Central memory CD4-positive, alpha-beta T cell (primary cell): ENCODE data around the gene SELP.

Experiments used
- DNase-seq: peaks from one replicate; pipeline ENCODE4 v3.0.0; 2022

The SELP gene

GRCh38 chr1:169618367-169618766 is 11.6 kb downstream of the SELP start:
- no peak for DNase-seq

DNA sequence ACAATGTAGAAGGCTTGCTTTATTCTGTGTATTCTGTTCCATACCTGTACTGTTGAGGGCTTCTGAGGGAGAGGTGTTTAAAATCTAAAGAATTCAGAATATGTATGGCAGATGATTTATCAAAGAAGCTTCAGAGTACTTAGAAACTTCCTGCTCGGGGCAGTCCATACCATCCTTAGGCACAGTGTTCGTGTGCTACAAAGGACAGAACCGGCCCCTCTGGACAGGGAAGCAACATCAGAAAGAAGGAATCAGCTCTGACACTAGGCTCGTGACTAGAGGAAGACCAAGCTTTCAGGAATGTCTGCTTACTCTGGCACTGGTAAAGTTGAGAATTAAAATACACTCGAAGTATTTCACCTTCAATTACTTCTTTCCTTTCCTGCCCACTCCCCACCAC is 14.1 kb downstream of the SELP start:
- no peak for DNase-seq

GRCh38 chr1:169610858-169611257 is 19.1 kb downstream of the SELP start:
- no peak for DNase-seq

GRCh38 chr1:169610108-169610507 is 19.8 kb downstream of the SELP start:
- DNase-seq = no peak

- no peak for DNase-seq
Observed at GRCh38 chr1:169608226-169608625, 21.7 kb downstream of the SELP start.

DNA sequence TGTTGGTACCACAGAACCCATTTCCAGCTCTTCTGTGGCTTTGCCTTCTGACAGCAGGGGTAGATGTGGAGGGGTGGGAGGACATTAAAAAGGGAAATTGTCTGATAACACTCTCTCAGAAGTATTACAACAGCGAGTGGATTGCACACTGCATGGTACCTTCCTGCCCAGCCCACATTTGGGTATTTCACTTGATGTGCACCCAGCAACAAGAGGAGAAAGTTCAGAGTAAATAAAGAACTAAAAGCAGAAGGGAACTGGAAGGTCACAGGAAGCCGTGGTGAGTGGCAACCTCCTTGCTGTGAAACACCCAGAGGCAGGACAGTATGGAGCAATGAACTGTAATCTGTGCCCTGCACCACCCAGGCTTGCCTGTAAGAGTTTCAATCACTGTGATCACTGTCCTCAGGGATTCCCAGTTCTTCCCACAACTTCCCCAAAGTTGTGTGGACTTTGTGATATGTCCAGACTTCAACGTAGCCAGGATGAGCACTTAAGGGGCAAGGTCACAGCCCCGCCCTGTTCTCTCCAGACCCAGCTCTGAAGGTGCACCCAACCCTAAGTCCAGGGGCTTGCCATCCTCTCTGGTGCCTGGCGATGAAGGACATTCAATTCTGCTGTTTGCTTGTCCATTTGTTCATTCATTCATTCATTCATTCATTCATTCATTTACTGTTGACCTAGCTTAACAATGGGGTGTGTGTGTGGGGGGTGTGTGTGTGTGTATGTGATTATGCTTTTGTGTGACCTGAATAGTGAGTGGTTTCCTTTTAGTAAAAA is 25.0 kb downstream of the SELP start:
- peak; percentile 80 for DNase-seq

- no peak for DNase-seq
Observed at GRCh38 chr1:169601096-169601881, 28.6 kb downstream of the SELP start.

- no peak for DNase-seq
Observed at GRCh38 chr1:169595764-169596711, 33.9 kb downstream of the SELP start.

GRCh38 chr1:169594391-169594790 is 35.5 kb downstream of the SELP start:
- DNase-seq = no peak

DNA sequence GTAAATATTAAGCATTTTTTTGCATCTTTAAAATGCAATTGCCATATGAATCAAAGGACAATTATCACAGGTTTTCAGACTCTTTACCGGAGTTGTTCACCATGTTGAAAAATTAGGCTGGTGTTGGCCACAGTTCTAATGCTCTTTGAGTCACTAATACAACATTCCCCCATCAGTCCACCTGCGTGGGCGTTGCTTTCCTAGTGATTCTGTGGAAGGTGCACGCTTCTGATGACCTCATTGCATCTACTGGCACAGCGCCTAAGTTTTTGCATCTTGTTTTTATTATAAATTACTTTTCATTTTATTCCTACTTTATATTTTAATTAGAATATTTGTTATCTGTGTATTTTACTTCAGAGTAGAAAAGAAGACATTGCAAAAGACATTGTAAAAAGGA is 39.0 kb downstream of the SELP start:
- no peak for DNase-seq

GRCh38 chr1:169588785-169589485 is 41.0 kb downstream of the SELP start:
- DNase-seq = no peak

GRCh38 chr1:169588112-169588511 is 41.8 kb downstream of the SELP start:
- no peak for DNase-seq

DNA sequence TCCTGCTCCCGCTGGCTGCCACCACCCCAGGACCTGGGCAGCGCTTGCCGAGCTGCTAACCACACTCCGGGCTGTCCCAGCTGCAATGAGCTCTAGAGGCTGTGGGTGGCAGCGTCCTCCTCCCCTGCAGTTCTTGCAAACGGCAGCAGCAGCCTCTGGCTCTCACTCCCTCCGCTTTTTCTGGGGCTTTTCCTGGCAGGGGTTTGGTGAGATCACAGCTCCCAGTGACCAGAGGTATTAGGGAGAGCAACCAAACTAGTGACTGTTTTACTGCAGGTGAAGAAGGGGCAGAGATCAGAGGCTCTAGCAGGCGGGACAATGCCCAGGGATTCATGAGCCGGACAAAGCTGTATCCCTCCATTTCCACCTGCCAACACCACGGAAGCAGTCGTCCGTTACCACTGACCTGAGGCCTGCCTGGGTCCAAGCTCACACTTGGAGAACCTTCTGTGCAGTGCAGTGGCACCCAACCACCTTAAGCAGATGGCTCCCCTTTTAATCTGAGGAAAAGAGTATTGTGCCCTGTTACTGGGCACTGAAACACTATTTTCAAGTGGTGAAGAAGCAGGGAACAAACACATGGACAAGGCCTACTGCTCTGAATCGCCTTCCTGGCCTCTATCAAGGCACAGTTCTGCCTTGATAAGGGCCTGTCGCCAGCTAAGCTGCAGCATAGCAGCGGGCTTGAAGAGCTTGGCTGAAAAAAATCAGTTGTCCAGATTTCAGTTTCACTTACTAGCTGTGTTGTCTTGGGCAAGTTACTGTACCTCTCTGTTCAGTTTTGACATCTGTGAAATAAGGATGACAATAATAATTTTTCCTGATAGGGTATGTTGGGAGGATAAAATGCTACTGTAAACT is 43.3 kb downstream of the SELP start, which contains the start of gene F5:
Gene F5 (minus strand): TSS at position 87 of the 861 bp plus-strand sequence. CDS start 95 bp downstream, outside the sequence.
- DNase-seq = peak; percentile 72

- DNase-seq = no peak
Observed at GRCh38 chr1:169586067-169586394, 43.9 kb downstream of the SELP start.

DNA sequence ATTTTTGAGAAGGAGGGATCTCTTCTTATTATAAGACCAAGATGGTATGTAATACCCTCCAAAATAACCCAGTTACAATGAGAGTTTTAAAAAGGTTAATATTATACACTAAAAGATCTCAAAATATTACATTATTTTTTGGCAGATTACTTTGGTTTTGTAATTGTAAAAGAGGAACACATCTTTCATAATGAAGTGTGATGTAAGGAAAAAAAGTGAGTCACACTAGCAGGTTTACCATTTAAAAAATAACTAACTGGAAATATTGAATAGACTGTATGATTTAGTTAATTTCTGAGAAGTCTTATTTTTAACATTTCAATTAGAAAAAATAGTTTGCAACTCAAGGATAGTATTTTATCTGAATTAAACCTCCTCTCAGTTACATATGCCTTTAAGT is 44.7 kb downstream of the SELP start:
- DNase-seq = no peak

DNA sequence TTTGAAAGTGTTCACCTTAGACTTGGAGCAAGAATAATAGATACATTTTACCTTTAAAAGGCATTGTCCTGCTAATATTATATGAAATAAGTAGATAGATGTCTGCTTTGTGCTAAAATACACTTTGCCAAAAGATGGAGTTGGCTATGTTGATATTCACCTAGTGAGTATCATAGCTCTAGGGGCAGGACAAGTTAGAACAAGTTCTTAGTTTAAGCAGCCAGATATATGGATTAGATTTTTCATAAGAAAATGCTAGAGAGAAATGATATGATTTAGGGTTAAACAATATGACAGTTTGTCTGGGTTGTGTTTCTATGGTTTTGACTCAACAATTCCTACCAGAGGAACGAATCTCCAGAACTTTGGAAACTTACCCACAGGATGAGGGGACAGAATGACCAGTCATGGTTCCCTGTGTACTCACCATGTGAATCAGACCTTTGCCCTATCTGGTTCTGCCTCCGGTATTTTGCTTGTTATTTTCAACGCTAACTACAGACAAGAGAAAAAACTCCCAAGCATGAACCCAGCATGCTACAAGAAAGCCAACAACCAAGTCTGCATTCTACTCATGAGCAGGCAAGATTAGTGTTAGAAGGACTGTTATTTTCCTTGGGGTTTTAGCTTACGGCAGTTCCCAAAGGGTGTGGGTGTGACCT is 45.3 kb downstream of the SELP start:
- DNase-seq = no peak

DNA sequence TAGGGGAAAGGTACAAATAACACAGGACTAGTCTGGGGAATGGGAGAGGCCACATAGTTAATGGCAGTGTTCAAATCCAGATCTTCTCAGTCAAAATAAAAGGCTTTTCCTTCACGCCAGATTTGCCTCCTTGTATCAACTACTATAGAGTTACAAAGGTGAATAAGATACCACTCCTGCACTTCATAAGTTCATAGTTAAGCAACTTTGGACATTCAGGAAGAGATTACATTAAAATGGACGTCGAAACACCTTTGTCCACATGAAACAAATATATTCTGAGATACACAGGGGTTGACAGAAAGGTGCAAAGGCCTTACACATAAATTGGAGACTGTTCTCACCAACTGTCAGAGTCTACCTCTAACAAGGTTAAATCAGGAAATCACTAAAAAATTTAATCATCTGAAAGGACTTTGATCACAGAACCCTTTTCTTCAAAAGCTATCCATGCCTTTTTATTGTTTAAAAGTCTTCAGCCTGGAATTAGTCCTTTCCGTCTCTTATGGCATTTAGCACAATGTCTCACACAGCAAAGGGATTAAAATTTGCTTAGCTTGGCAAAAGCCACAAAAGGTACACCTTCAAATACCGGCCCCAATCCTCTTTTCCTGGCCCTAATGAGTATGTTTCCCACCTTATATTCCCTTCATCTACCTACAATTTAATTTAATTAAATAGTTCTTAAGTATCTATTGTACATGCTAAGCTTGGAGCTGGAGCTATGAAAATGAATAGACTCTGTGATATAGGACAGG is 51.8 kb downstream of the SELP start:
- DNase-seq = no peak

DNA sequence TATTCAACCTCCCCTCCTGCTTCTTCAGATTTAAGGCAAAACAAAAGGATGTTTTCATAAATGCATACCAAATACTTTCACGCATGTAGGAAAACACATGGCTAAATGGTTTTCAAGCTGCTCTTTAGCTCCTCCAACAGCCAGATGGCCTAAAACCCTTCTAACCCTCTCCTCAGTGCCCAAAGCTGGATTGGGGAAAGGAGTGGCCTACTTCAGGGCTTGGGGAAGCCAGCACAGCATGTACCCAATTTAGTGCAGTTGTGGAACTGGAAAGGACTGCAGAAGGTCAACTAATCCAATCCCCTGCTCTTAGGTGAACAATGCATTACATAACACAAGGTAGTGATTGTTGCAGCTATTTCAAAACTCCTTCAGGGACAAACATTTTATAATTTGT is 53.0 kb downstream of the SELP start:
- DNase-seq = no peak

DNA sequence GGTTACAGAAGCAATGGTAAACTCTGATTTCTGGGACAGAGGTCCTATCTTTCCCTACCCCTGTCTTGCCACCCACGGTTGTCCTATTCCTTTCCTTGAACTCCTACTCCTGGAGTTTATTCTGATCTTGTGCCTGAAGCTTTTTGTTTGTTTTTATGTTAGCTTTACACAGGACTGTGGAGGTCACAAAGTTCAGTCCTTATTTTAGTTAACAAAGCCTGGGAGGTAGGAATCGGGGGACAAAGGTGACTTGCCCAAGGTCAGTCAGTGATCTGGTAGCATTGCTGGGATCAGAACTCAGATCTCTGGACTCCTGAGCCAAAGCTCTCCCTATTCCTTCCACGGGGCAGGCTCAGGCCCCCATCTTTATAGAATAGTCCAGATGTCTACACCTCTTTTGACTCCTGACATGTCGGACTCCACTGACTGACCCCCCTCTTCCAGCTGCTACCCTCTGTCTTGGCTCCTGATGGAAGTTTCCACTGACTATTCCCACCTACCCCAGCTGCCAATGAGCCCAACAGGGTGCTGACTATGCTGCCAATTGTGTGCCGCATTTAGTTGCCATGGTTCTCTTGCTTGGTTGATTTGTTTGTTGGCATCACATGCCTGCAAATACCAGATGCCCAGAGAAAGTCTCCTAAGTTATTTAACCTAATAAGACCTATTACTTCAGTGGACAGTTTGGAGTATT is 53.5 kb downstream of the SELP start:
- no peak for DNase-seq
